IMR-90 (cell line): ENCODE data around the gene RNF212. TPM values are rescaled to one million over a fixed set of nuclear protein-coding genes. Genes with fewer than 3 reads are reported as not detected.

Experiments used
- ATAC-seq: fragments of 200-7000 bp; cut with Tn5 transposase; 2 replicates; pipeline ENCODE4 v1.9.1; 2020; ENCODE audit warnings: low read depth, mild to moderate bottlenecking, moderate library complexity
- BruUV-seq: library from RNA; stranded (reverse); fragments of 400-500 nt; replicated peaks from 2 replicates; lab custom pipeline; 2021; lab: Mats Ljungman, UMichigan
- CTCF ChIA-PET: fragments of 300-600 bp; formaldehyde crosslinking; extraction: SDS; loops from one replicate; lab custom pipeline; 2021; ENCODE audit warnings: antibody characterized with exemption; lab: Yijun Ruan, JAX
- POLR2A ChIA-PET: fragments of 300-600 bp; sonication (Branson Sonifier 250); formaldehyde crosslinking; loops from one replicate; lab custom pipeline; 2022; ENCODE audit warnings: antibody characterized with exemption; ENCODE audit not compliant: unreplicated experiment; lab: Charles Lee
- DNase-seq: peaks from one replicate; pipeline ENCODE4 v3.0.0; 2013
- H2AFZ ChIP-seq: replicated peaks from 2 replicates; pipeline ENCODE3; 2013; ENCODE audit warnings: low read length, mild to moderate bottlenecking; ENCODE audit not compliant: poor library complexity
- H2AK5ac ChIP-seq: 2 replicates; pipeline ENCODE4 v1.6.1; 2013; ENCODE audit warnings: low read depth, low read length, inconsistent platforms
- H2AK9ac ChIP-seq: replicated peaks from 2 replicates; pipeline ENCODE3; 2013; ENCODE audit warnings: mild to moderate bottlenecking, low read depth, low read length, moderate library complexity; ENCODE audit not compliant: poor library complexity
- H2BK120ac ChIP-seq: 2 replicates; pipeline ENCODE4 v1.6.1; 2013; ENCODE audit warnings: low read depth, low read length, inconsistent platforms
- H2BK15ac ChIP-seq: 3 replicates; pipeline ENCODE4 v1.6.1; 2013; ENCODE audit warnings: low read depth, low read length, inconsistent platforms
- H2BK20ac ChIP-seq: 2 replicates; pipeline ENCODE4 v1.6.1; 2013; ENCODE audit warnings: low read depth, mild to moderate bottlenecking, inconsistent platforms, low read length, moderate library complexity
- H2BK5ac ChIP-seq: 2 replicates; pipeline ENCODE4 v1.6.1; 2013; ENCODE audit warnings: mild to moderate bottlenecking, low read depth, low read length, inconsistent platforms; ENCODE audit not compliant: poor library complexity, severe bottlenecking
- H3K14ac ChIP-seq: replicated peaks from 2 replicates; pipeline ENCODE4 v1.6.1; 2013; ENCODE audit warnings: low read depth, low read length, inconsistent platforms
- H3K18ac ChIP-seq: 2 replicates; pipeline ENCODE4 v1.6.1; 2013; ENCODE audit warnings: low read depth, low read length, control low read depth
- H3K23ac ChIP-seq: 2 replicates; pipeline ENCODE4 v1.6.1; 2013; ENCODE audit warnings: low read depth, low read length, inconsistent platforms
- H3K27ac ChIP-seq: 2 replicates; pipeline ENCODE4 v1.5.1; 2013; ENCODE audit warnings: mild to moderate bottlenecking, control low read depth, low read length; ENCODE audit not compliant: insufficient read depth
- H3K27me3 ChIP-seq: 2 replicates; pipeline ENCODE4 v1.6.1; 2013; ENCODE audit warnings: low read length; ENCODE audit not compliant: control insufficient read depth, insufficient read depth
- H3K36me3 ChIP-seq: 2 replicates; pipeline ENCODE4 v1.6.1; 2013; ENCODE audit warnings: low read length, mixed read lengths; ENCODE audit not compliant: control insufficient read depth, insufficient read depth
- H3K4ac ChIP-seq: 2 replicates; pipeline ENCODE4 v1.6.1; 2013; ENCODE audit warnings: low read depth, low read length, inconsistent platforms
- H3K4me1 ChIP-seq: 2 replicates; pipeline ENCODE4 v1.6.1; 2013; ENCODE audit warnings: low read length, mixed read lengths; ENCODE audit not compliant: control insufficient read depth, insufficient read depth
- H3K4me2 ChIP-seq: 2 replicates; pipeline ENCODE4 v1.6.1; 2013; ENCODE audit warnings: low read depth, mild to moderate bottlenecking, control low read depth, low read length, moderate library complexity
- H3K4me3 ChIP-seq: 2 replicates; pipeline ENCODE4 v1.5.1; 2013; ENCODE audit warnings: low read depth, mild to moderate bottlenecking, control low read depth, low read length, moderate library complexity; ENCODE audit not compliant: insufficient read depth
- H3K56ac ChIP-seq: 2 replicates; pipeline ENCODE4 v1.6.1; 2013; ENCODE audit warnings: low read length, inconsistent platforms; ENCODE audit not compliant: insufficient read depth; ENCODE audit errors: extremely low read depth
- H3K79me1 ChIP-seq, 2 experiments: 2 replicates each; pipeline ENCODE4 v1.6.1; 2013; ENCODE audit warnings: low read length in 2 of 2, inconsistent platforms in 1 of 2, low read depth in 1 of 2
- H3K9ac ChIP-seq: 2 replicates; pipeline ENCODE4 v1.6.1; 2013; ENCODE audit warnings: low read depth, low read length, control low read depth
- H3K9me1 ChIP-seq: 2 replicates; pipeline ENCODE4 v1.6.1; 2013; ENCODE audit warnings: low read length, inconsistent platforms; ENCODE audit not compliant: insufficient read depth
- H3K9me3 ChIP-seq: 2 replicates; pipeline ENCODE4 v1.6.1; 2013; ENCODE audit warnings: low read length; ENCODE audit not compliant: control insufficient read depth, insufficient read depth
- H4K20me1 ChIP-seq: 2 replicates; pipeline ENCODE4 v1.6.1; 2013; ENCODE audit warnings: low read length, inconsistent platforms; ENCODE audit not compliant: insufficient read depth
- H4K5ac ChIP-seq: 2 replicates; pipeline ENCODE4 v1.6.1; 2013; ENCODE audit warnings: mild to moderate bottlenecking, low read depth, low read length, control low read depth
- H4K8ac ChIP-seq, 2 experiments: 2 replicates each; pipeline ENCODE4 v1.6.1; 2013; ENCODE audit warnings: low read depth in 2 of 2, low read length in 2 of 2, control low read depth in 1 of 2, inconsistent platforms in 1 of 2
- H4K91ac ChIP-seq: 2 replicates; pipeline ENCODE4 v1.6.1; 2013; ENCODE audit warnings: low read depth, low read length, inconsistent platforms; ENCODE audit not compliant: insufficient read depth
- BHLHE40 ChIP-seq: fragments of 150-350 bp; IDR thresholded peaks from 2 replicates; pipeline ENCODE4 v1.6.1; 2016; ENCODE audit warnings: mild to moderate bottlenecking, low read depth, low read length
- CEBPB ChIP-seq: IDR thresholded peaks from 2 replicates; pipeline ENCODE4 v1.6.1; 2012; ENCODE audit warnings: low read depth, low read length, improper control_type of control experiment
- CHD1 ChIP-seq: IDR thresholded peaks from 2 replicates; pipeline ENCODE4 v1.6.1; 2012; ENCODE audit warnings: low read depth, low read length, improper control_type of control experiment
- ELK1 ChIP-seq: fragments of 150-350 bp; IDR thresholded peaks from 2 replicates; pipeline ENCODE4 v1.6.1; 2016; ENCODE audit warnings: low read depth, mild to moderate bottlenecking, low read length, moderate library complexity, borderline replicate concordance
- FOS ChIP-seq: fragments of 150-350 bp; IDR thresholded peaks from 2 replicates; pipeline ENCODE4 v1.6.1; 2016; ENCODE audit warnings: low read depth, low read length
- MAFK ChIP-seq: IDR thresholded peaks from 2 replicates; pipeline ENCODE4 v1.6.1; 2012; ENCODE audit warnings: low read depth, low read length, improper control_type of control experiment
- MAZ ChIP-seq: IDR thresholded peaks from 2 replicates; pipeline ENCODE4 v1.6.1; 2012; ENCODE audit warnings: low read depth, mild to moderate bottlenecking, low read length, improper control_type of control experiment, moderate library complexity, borderline replicate concordance
- MXI1 ChIP-seq: IDR thresholded peaks from 2 replicates; pipeline ENCODE4 v1.6.1; 2012; ENCODE audit warnings: low read depth, mild to moderate bottlenecking, low read length, moderate library complexity, borderline replicate concordance
- NFE2L2 ChIP-seq: fragments of 150-350 bp; IDR thresholded peaks from 2 replicates; pipeline ENCODE4 v1.6.1; 2016; ENCODE audit warnings: low read depth, mild to moderate bottlenecking, low read length
- POLR2A ChIP-seq: IDR thresholded peaks from 2 replicates; pipeline ENCODE4 v1.6.1; 2012; ENCODE audit warnings: mild to moderate bottlenecking, low read depth, low read length
- RAD21 ChIP-seq: IDR thresholded peaks from 2 replicates; pipeline ENCODE4 v1.6.1; 2012; ENCODE audit warnings: low read length, improper control_type of control experiment
- RCOR1 ChIP-seq: IDR thresholded peaks from 2 replicates; pipeline ENCODE4 v1.6.1; 2012; ENCODE audit warnings: mild to moderate bottlenecking, low read length, improper control_type of control experiment; ENCODE audit not compliant: insufficient replicate concordance
- RFX5 ChIP-seq: IDR thresholded peaks from 2 replicates; pipeline ENCODE4 v1.8.0; 2012; ENCODE audit warnings: low read depth, mild to moderate bottlenecking, low read length, moderate library complexity
- SMC3 ChIP-seq: fragments of 150-350 bp; IDR thresholded peaks from 2 replicates; pipeline ENCODE4 v1.6.1; 2016; ENCODE audit warnings: low read depth, mild to moderate bottlenecking, antibody characterized with exemption, low read length, moderate library complexity
- WGBS, 2 experiments: methylation state at CpG; one replicate each; pipeline versions ENCODE4 v1.1.5 to v1.1.7; 2013; ENCODE audit warnings: missing lambda C conversion rate in 2 of 2; ENCODE audit not compliant: insufficient read length in 1 of 2; ENCODE audit errors: extremely low coverage in 2 of 2; 5-methylcytosine and 5-hydroxymethylcytosine counted together
- dilution Hi-C: fragments of 300-500 bp; cut with HindIII; formaldehyde crosslinking; loops from one replicate; pipeline ENCODE4 v1.14.3; 2018; ENCODE audit warnings: low sequenced_read_pairs; ENCODE audit not compliant: unreplicated experiment
- in situ Hi-C: fragments of 300-500 bp; cut with MboI; formaldehyde crosslinking; loops from 3 replicates; pipeline ENCODE4 v1.14.3; 2019; ENCODE audit warnings: low sequenced_read_pairs, inconsistent platforms, mixed read lengths
- intact Hi-C: fragments of 100-400 bp; cut with micrococcal nuclease; formaldehyde crosslinking; loops from 2 replicates; pipeline ENCODE4 v1.10.0; 2022
- polyA plus RNA-seq, 3 experiments: library from polyadenylated mRNA; depleted of rRNA; stranded (reverse); fragments of >200 nt; gene quantifications; 2 replicates each; pipeline ENCODE4 v1.2.3, GENCODE V29; 2012; ENCODE audit warnings: low replicate concordance in 1 of 3
- total RNA-seq: library from RNA; depleted of rRNA; stranded (reverse); fragments of >200 nt; gene quantifications from 2 replicates; pipeline ENCODE4 v1.2.3, GENCODE V29; 2012
- TF ChIP-seq, protein P1 (sequence below): conservative IDR thresholded peaks from 2 replicates; pipeline ENCODE4 v1.5.1; 2012; ENCODE audit warnings: mild to moderate bottlenecking, low read depth, low read length, improper control_type of control experiment
- TF ChIP-seq, protein P2 (sequence below): fragments of 150-350 bp; IDR thresholded peaks from 2 replicates; pipeline ENCODE4 v1.6.1; 2017; ENCODE audit warnings: mild to moderate bottlenecking, antibody characterized with exemption, low read length, low read depth

The RNF212 gene
- total and polyA plus RNA-seq, 2 of the 4 experiments (the other 2 are of a cell fraction): under 0.01 to 0.51 TPM

DNA sequence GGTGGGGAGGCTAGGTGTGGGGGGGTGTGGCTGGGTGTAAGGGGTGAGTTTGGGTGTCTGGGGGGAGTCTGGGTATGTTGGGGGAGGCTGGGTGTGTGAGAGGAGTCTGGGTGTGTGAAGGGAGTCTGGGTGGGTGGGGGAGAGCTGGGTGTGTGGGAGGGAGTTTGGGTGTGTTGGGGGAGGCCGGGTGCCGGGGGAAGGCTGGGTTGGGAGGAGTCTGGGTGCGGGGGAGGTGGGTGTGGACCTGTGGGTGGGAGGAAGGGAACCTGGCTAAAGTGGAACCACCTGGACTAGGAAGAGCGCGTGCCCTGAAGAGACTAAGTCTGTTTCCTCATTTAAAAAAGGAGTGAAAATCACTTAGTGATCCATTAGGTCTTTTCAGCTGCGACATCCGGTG lies 40.8 kb upstream of the RNF212 start:
- Histone ChIP-seq H3K9me3 (peaks cover 20% of the 10 kb centered on the region), H4K20me1 (no peaks in the 10 kb centered on the region; the same call in 1 of the 2 replicates), H4K91ac (no peak overlapping the region), H3K4me1 (peaks cover 1% of the 10 kb centered on the region; the same call in 1 of the 2 replicates), H3K18ac (no peak overlapping the region), H4K5ac (no peak overlapping the region), H3K4ac (no peak overlapping the region), H3K9me1 (peaks cover 3% of the 10 kb centered on the region; the same call in 1 of the 2 replicates), H3K23ac (no peak overlapping the region), H2BK5ac (no peak overlapping the region), H2BK20ac (no peak overlapping the region), H3K36me3 (no peaks in the 10 kb centered on the region), H3K9ac (no peak overlapping the region), H2BK15ac (no peak overlapping the region), H2BK120ac (no peak overlapping the region), H3K27ac (no peak overlapping the region), H3K27me3 (peaks cover 50% of the 10 kb centered on the region), H3K79me1 (no peaks in the 10 kb centered on the region), H4K8ac (no peak overlapping the region), H3K4me2 (no peak overlapping the region), H2AK5ac (no peak overlapping the region), H2AK9ac (no peak overlapping the region), H2AFZ (no peak overlapping the region), H3K56ac (no peak overlapping the region), H3K14ac (no peak overlapping the region), H3K4me3 (no peak overlapping the region)
- BruUV-seq: no TSS peak
- intact Hi-C loops: no loop called here
- in situ Hi-C loops: loop anchor here (25.0 kb wide), 1 partner anchor 483 kb away; no protein-coding TSS in a partner anchor
- ATAC-seq: no peak
- WGBS, 2 experiments: 60% methylated on average over 5 of the region's 7 CpGs; no CpG with 5 or more reads in 1 of the 2 experiments
- TF ChIP-seq MAZ: no peak
- no peak for TF ChIP-seq RCOR1
- no peak for TF ChIP-seq MXI1
- no peak for TF ChIP-seq BHLHE40
- TF ChIP-seq ELK1: no peak
- TF ChIP-seq NFE2L2: no peak
- TF ChIP-seq RAD21: no peak
- no peak for TF ChIP-seq RFX5
- no peak for TF ChIP-seq CHD1
- TF ChIP-seq SMC3: no peak
- TF ChIP-seq POLR2A: no peak
- TF ChIP-seq, protein P1, sequence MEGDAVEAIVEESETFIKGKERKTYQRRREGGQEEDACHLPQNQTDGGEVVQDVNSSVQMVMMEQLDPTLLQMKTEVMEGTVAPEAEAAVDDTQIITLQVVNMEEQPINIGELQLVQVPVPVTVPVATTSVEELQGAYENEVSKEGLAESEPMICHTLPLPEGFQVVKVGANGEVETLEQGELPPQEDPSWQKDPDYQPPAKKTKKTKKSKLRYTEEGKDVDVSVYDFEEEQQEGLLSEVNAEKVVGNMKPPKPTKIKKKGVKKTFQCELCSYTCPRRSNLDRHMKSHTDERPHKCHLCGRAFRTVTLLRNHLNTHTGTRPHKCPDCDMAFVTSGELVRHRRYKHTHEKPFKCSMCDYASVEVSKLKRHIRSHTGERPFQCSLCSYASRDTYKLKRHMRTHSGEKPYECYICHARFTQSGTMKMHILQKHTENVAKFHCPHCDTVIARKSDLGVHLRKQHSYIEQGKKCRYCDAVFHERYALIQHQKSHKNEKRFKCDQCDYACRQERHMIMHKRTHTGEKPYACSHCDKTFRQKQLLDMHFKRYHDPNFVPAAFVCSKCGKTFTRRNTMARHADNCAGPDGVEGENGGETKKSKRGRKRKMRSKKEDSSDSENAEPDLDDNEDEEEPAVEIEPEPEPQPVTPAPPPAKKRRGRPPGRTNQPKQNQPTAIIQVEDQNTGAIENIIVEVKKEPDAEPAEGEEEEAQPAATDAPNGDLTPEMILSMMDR: no peak
- TF ChIP-seq, protein P2, sequence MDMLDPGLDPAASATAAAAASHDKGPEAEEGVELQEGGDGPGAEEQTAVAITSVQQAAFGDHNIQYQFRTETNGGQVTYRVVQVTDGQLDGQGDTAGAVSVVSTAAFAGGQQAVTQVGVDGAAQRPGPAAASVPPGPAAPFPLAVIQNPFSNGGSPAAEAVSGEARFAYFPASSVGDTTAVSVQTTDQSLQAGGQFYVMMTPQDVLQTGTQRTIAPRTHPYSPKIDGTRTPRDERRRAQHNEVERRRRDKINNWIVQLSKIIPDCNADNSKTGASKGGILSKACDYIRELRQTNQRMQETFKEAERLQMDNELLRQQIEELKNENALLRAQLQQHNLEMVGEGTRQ: no peak
- no peak for TF ChIP-seq CEBPB
- TF ChIP-seq MAFK: no peak
- no peak for TF ChIP-seq FOS
- POLR2A ChIA-PET: no interaction called here
- dilution Hi-C loops: no loop called here
- CTCF ChIA-PET: no interaction called here
- no peak for DNase-seq
